WERI-Rb-1 (cell line): ENCODE results near the gene TYRO3.

Source experiments
- DNase-seq: peaks from one replicate; pipeline ENCODE4 v3.0.0-alpha.2; 2020
- H3K27ac ChIP-seq: fragments of 250-450 bp; sonication (Bioruptor Pico); 2 replicates; pipeline ENCODE4 v1.5.1; 2020; ENCODE audit warnings: mild to moderate bottlenecking, moderate library complexity
- H3K27me3 ChIP-seq: fragments of 250-450 bp; sonication (Bioruptor Pico); 2 replicates; pipeline ENCODE4 v1.5.1; 2021; ENCODE audit warnings: mild to moderate bottlenecking, low read depth, moderate library complexity; ENCODE audit not compliant: insufficient read depth, severe bottlenecking
- H3K36me3 ChIP-seq: fragments of 250-450 bp; sonication (Bioruptor Pico); 2 replicates; pipeline ENCODE4 v1.5.1; 2020; ENCODE audit warnings: mild to moderate bottlenecking, moderate library complexity
- H3K4me3 ChIP-seq: 2 replicates; pipeline ENCODE4 v1.5.1; 2011; ENCODE audit warnings: low read depth, mild to moderate bottlenecking, control low read depth, low read length
- H3K9me3 ChIP-seq: fragments of 250-450 bp; sonication (Bioruptor Pico); 2 replicates; pipeline ENCODE4 v1.5.1; 2021; ENCODE audit warnings: mild to moderate bottlenecking, moderate library complexity; ENCODE audit not compliant: severe bottlenecking
- CTCF ChIP-seq: IDR thresholded peaks from 2 replicates; pipeline ENCODE4 v1.5.1; 2011; ENCODE audit warnings: low read depth, mild to moderate bottlenecking, control low read depth, inconsistent platforms, low read length

The TYRO3 gene

DNA sequence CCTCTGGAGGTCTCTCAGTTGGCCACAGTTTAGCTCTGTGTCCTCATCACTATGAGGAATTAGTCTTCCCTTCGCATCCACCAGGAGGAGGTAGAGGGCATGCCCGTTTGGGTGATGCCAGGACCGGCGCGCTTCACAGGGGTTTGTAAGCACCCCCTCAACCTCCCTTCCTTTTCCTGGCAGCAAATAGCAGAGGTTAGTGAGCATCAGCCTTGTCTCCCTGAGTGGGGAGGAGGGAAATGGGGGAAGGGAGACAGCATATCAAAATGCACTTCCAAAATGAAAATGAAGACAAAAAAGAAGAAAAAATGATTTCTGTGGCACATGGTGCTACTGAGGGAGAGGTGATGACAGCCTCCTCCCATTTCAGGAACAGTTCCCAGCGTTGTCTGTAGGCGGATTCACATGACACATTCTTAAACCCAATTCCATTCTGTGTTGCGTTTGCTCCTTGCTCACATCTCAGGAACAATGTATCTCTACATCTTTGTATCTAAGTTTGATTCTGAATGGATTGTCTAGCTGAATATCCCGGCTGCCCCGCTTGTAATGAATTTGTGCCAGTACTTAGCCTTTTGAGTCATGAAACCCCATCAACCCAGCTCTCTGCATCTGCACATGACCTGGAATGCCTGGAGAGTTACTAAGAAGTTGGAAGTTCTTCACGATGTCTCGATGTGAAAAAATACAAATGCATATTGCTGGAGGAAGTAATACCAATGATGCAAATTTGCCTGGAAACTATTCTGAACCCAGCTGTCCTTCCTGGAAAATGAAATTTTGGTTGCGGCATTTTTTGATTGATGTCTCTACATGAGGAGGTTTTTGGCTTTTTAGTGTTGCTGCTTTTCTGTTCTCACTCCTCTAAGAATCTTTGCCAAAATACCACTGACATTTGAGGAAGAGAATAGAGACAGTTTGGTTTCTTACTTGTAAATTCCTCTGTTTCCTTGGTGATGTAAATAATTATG, 45.2 kb downstream of the TYRO3 start:
- Histone ChIP-seq H3K9me3 (no peaks in the 10 kb centered on the region), H3K27ac (no peak overlapping the region), H3K4me3 (no peak overlapping the region), H3K27me3 (no peaks in the 10 kb centered on the region), H3K36me3 (no peaks in the 10 kb centered on the region)
- peak; percentile 84 for TF ChIP-seq CTCF
- peak; percentile 72 for DNase-seq

GRCh38 chr15:41605566-41605965, 46.6 kb downstream of the TYRO3 start:
- no peak for TF ChIP-seq CTCF
- Histone ChIP-seq H3K27ac (no peak overlapping the region), H3K36me3 (no peaks in the 10 kb centered on the region), H3K27me3 (no peaks in the 10 kb centered on the region), H3K4me3 (no peak overlapping the region), H3K9me3 (no peaks in the 10 kb centered on the region)
- no peak for DNase-seq

GRCh38 chr15:41606997-41607396, 48.0 kb downstream of the TYRO3 start:
- H3K27me3 ChIP-seq, result no peaks in the 10 kb centered on the region
- no peak for TF ChIP-seq CTCF
- H3K4me3 ChIP-seq, result no peak overlapping the region
- H3K36me3 ChIP-seq, result no peaks in the 10 kb centered on the region
- no peaks in the 10 kb centered on the region for H3K9me3 ChIP-seq
- H3K27ac ChIP-seq, result no peak overlapping the region
- DNase-seq, result no peak

DNA sequence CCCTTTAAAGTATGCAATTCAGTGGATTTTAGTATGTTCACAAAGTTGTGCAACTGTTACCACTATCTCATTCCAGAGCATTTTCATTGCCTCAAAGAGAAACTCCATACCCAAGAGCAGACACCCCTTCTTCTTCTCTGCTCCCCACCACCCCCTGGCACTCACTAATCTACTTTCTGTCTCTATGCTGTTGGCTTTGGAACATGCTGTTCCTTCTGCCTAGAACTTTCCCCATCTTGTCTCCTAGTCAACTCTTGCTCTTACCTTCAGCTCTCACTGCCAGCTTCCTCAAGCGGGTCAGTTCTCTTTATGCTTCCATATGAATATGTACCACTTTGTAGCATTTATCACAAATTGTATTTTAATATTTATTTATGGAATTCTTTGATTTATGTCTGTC, 50.1 kb downstream of the TYRO3 start:
- no peak overlapping the region for H3K4me3 ChIP-seq
- H3K36me3 ChIP-seq, result no peaks in the 10 kb centered on the region
- no peak overlapping the region for H3K27ac ChIP-seq
- H3K27me3 ChIP-seq, result no peaks in the 10 kb centered on the region
- DNase-seq, result no peak
- H3K9me3 ChIP-seq, result no peaks in the 10 kb centered on the region
- no peak for TF ChIP-seq CTCF

GRCh38 chr15:41610048-41610447, 51.0 kb downstream of the TYRO3 start:
- no peak for DNase-seq
- TF ChIP-seq CTCF, result no peak
- no peak overlapping the region for H3K27ac ChIP-seq
- no peaks in the 10 kb centered on the region for H3K27me3 ChIP-seq
- no peak overlapping the region for H3K4me3 ChIP-seq
- H3K9me3 ChIP-seq, result no peaks in the 10 kb centered on the region
- H3K36me3 ChIP-seq, result no peaks in the 10 kb centered on the region
